Activated CD8-positive, alpha-beta T cell treated with anti-CD3 and anti-CD28 coated beads for 36 hours (primary cell): ENCODE data around the gene SIK2. TPM values are rescaled to one million over a fixed set of nuclear protein-coding genes. Genes with fewer than 3 reads are reported as not detected.
A peak's percentile ranks its signal among the peaks of the same experiment; 100 is the strongest.

Experiments
- ATAC-seq: fragments of 200-7000 bp; cut with Tn5 transposase; one replicate; pipeline ENCODE4 v1.10.0; 2021; ENCODE audit warnings: mild to moderate bottlenecking, moderate library complexity
- CTCF ChIA-PET: fragments of 350-600 bp; sonication (Branson Sonifier 250); formaldehyde crosslinking; loops from one replicate; lab custom pipeline; 2021; ENCODE audit warnings: antibody characterized with exemption; lab: Charles Lee
- POLR2A ChIA-PET: fragments of 350-600 bp; sonication (Branson Sonifier 250); formaldehyde crosslinking; loops from one replicate; lab custom pipeline; 2021; ENCODE audit warnings: antibody characterized with exemption; lab: Charles Lee
- DNase-seq: peaks from one replicate; pipeline ENCODE4 v3.0.0-alpha.2; 2020
- H3K27ac Mint-ChIP-seq: one replicate; pipeline ENCODE4 v1.8.0; 2021; ENCODE audit warnings: mild to moderate bottlenecking, mixed read lengths
- H3K27me3 Mint-ChIP-seq: one replicate; pipeline ENCODE4 v1.8.0; 2021; ENCODE audit warnings: mixed read lengths
- H3K36me3 Mint-ChIP-seq: one replicate; pipeline ENCODE4 v1.8.0; 2021; ENCODE audit warnings: low read depth, mixed read lengths
- H3K4me1 Mint-ChIP-seq: one replicate; pipeline ENCODE4 v1.8.0; 2021; ENCODE audit warnings: low read depth, mixed read lengths
- H3K4me3 Mint-ChIP-seq: one replicate; pipeline ENCODE4 v1.8.0; 2021; ENCODE audit warnings: mild to moderate bottlenecking, moderate library complexity, mixed read lengths
- H3K9me3 Mint-ChIP-seq: one replicate; pipeline ENCODE4 v1.8.0; 2021; ENCODE audit warnings: mixed read lengths
- intact Hi-C: fragments of 100-400 bp; cut with micrococcal nuclease; formaldehyde crosslinking; loops from one replicate; pipeline ENCODE4 v1.10.0; 2022
- total RNA-seq, 2 experiments: library from RNA; stranded (reverse); gene quantifications; one replicate each; pipeline ENCODE4 v1.2.3, GENCODE V29; 2021
- TF ChIP-seq, protein P1 (sequence below): fragments of 200-600 bp; IDR thresholded peaks from one replicate; pipeline ENCODE4 v1.8.0; 2022; ENCODE audit warnings: antibody characterized with exemption, mild to moderate bottlenecking

SIK2 gene
- total RNA-seq, 2 experiments from 2014 or later: 7.4 to 8.0 TPM

DNA sequence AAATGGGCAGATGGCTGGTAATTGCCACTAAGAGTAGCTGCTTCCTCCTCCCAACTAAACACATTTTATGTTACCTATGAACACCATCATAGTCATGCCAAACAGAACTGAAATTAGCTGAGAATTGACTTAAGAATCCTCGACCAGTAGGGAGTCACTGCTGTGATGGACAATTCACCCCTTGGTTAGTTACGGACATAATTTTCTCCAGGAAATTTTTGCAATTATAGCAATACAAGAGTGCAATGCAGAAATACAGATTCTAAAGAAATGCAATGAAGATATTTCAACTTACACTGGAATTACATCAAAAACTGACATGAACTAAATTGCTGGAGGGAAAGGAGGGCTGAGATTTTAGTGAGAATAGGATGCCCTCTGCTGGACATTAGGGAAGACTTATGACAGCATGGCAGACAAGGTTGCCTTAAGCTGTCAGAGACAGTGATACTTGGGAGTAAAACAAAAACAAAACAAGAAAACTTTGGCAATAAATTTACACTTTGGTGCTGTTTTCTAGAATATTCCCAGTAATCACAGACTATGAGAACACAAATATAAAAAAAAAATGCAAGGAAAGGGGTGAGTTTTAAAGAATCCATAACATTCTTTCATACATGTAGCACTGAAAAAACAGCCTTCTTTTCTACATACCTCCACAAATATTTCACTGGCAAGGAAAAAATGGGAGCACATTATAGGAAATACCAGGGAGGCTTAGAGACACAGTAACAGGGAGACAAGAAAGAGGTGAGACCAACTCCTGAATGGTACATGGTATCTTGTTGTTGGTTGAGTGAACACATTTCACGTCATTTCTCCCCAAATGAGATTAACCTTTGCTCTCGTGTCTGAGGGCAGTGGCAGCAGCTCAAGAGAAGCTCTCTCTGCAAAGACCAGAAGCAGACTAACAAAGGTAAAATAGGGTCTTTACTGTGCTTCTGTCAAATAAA is 175.1 kb downstream of the SIK2 start:
- CTCF ChIA-PET: interaction anchor here (0.6 to 6.0 kb wide), 44 partner anchors 8 to 330 kb away, joined by 3 to 91 read pairs (median 5); partner anchors contain the start of gene PPP2R1B

DNA sequence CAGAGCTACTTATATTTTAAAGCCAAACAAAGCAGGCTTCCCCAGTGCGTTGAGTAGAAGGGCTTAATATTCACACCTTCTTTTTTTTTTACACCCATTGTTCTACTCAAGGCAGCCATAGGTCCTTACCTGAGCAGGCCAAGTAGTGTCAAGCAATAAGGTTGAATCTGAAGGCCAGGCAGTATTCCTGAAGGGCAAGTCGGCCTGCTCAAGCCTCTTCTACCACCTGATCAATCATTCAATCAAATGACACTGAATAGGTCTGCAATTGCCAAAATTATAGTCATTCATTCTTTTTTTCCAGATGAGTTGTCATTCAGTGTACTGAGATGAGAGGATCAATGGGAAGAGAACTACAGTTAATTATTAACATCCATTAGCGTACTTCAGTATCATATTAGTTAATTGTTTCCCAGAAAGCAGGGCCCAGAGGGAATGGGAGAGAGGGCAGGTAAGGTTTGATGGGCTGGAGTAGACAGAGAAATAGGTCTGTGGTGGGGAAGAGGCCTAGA is 175.9 kb downstream of the SIK2 start:
- POLR2A ChIA-PET: no interaction called here
- H3K4me1 Mint-ChIP-seq: no peaks in the 10 kb centered on the region
- TF ChIP-seq, protein P1, sequence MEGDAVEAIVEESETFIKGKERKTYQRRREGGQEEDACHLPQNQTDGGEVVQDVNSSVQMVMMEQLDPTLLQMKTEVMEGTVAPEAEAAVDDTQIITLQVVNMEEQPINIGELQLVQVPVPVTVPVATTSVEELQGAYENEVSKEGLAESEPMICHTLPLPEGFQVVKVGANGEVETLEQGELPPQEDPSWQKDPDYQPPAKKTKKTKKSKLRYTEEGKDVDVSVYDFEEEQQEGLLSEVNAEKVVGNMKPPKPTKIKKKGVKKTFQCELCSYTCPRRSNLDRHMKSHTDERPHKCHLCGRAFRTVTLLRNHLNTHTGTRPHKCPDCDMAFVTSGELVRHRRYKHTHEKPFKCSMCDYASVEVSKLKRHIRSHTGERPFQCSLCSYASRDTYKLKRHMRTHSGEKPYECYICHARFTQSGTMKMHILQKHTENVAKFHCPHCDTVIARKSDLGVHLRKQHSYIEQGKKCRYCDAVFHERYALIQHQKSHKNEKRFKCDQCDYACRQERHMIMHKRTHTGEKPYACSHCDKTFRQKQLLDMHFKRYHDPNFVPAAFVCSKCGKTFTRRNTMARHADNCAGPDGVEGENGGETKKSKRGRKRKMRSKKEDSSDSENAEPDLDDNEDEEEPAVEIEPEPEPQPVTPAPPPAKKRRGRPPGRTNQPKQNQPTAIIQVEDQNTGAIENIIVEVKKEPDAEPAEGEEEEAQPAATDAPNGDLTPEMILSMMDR: no peak
- H3K27ac Mint-ChIP-seq: no peak overlapping the region
- no peaks in the 10 kb centered on the region for H3K36me3 Mint-ChIP-seq
- CTCF ChIA-PET: interaction anchor here (0.7 to 6.0 kb wide), 24 partner anchors 9 to 323 kb away, joined by 3 to 91 read pairs (median 7); partner anchors contain the start of gene PPP2R1B
- no peaks in the 10 kb centered on the region for H3K27me3 Mint-ChIP-seq
- no peaks in the 10 kb centered on the region for H3K9me3 Mint-ChIP-seq
- DNase-seq (no peak), ATAC-seq (no peak)
- H3K4me3 Mint-ChIP-seq: no peak overlapping the region
- intact Hi-C loops: loop anchor here (5.0 kb wide), 1 partner anchor 64 kb away; no protein-coding TSS in a partner anchor

More for the DNA sequence above, 175.1 kb downstream of the SIK2 start:
- no peaks in the 10 kb centered on the region for H3K4me1 Mint-ChIP-seq
- H3K9me3 Mint-ChIP-seq: no peaks in the 10 kb centered on the region
- ATAC-seq (peak; percentile 91), DNase-seq (peak; percentile 18)
- H3K4me3 Mint-ChIP-seq: no peak overlapping the region
- intact Hi-C loops: loop anchor here (1.0 to 5.0 kb wide), 2 partner anchors 65 to 176 kb away; no protein-coding TSS in a partner anchor
- H3K27me3 Mint-ChIP-seq: no peaks in the 10 kb centered on the region
- TF ChIP-seq, protein P1: peak; percentile 80
- no peak overlapping the region for H3K27ac Mint-ChIP-seq
- no peaks in the 10 kb centered on the region for H3K36me3 Mint-ChIP-seq
- POLR2A ChIA-PET: interaction anchor here (1.1 to 1.2 kb wide), 2 partner anchors 10 to 15 kb away, joined by 3 to 4 read pairs; no protein-coding TSS in a partner anchor

GRCh38 chr11:111779118-111779517 is 176.9 kb downstream of the SIK2 start:
- ATAC-seq (no peak), DNase-seq (no peak)
- H3K36me3 Mint-ChIP-seq: no peaks in the 10 kb centered on the region
- no peak overlapping the region for H3K27ac Mint-ChIP-seq
- H3K27me3 Mint-ChIP-seq: no peaks in the 10 kb centered on the region
- no peaks in the 10 kb centered on the region for H3K4me1 Mint-ChIP-seq
- H3K9me3 Mint-ChIP-seq: no peaks in the 10 kb centered on the region
- TF ChIP-seq, protein P1: no peak
- ChIA-PET CTCF (interaction anchor here (0.7 to 6.0 kb wide), 11 partner anchors 11 to 1469 kb away, joined by 3 to 61 read pairs (median 3); no protein-coding TSS in a partner anchor), POLR2A (no interaction called here)
- H3K4me3 Mint-ChIP-seq: no peak overlapping the region
- intact Hi-C loops: loop anchor here (5.0 kb wide), 1 partner anchor 63 kb away; no protein-coding TSS in a partner anchor

Other genes with a start within 250 kb of the SIK2 start
- gene POU2AF1, start 223.2 kb upstream of the SIK2 start, total RNA-seq: 1 to 10 TPM; 3.6 to 4.5 TPM
- gene BTG4, start 90.1 kb upstream of the SIK2 start, total RNA-seq: under 1 TPM; 0.36 to 0.98 TPM
- not detected for gene HOATZ, start 87.7 kb upstream of the SIK2 start, total RNA-seq
- 10 to 100 TPM; 92.2 to 93.7 TPM for gene LAYN, start 61.7 kb upstream of the SIK2 start, total RNA-seq
- gene PPP2R1B, start 163.9 kb downstream of the SIK2 start, total RNA-seq: 10 to 100 TPM; 49.7 to 54.0 TPM